Measurements from ENCODE around the gene CST4. TPM values are rescaled to one million over a fixed set of nuclear protein-coding genes. Genes with fewer than 3 reads are reported as not detected.

CST4 gene
- total and polyA plus RNA-seq, 2 experiments from 2014 or later, result not detected

DNA sequence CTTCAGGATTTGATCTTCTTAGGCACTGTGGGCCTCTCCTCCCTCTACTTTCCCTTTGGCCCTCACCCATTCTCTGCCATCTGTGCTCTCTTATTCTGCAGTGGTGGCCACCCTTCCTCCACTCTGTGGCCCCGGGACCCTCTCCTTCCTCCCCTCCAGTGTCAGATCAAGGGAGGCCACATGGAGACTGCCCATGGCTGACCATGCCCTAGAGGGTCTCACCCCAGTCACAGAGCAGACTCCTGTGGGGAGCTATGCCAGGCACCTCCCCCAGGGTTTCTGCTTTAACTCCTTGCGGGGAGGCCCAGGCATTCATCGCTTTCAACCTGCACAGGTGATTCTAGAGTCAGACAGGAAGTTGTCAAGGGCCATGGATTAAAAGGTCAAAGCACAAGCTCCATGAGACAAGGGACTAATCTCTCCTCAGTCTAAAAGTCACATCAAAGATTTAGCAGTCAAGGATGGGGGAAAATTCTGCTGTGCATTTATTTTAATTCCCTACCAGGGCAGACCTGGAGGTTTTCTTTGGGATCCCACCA, 35.4 kb downstream of the CST4 start:
- Histone ChIP-seq H2AFZ (no peak overlapping the region), H3F3A (replicated peaks; ENCODE audit: low read depth) (no peaks in the 10 kb centered on the region), H3K9me2 (ENCODE audit: insufficient read depth) (no peaks in the 10 kb centered on the region), H3K4me3 (no peak overlapping the region), H3K27ac (ENCODE audit: low read depth) (no peak overlapping the region), H3K36me3 (ENCODE audit: insufficient read depth) (no peaks in the 10 kb centered on the region), H4K20me1 (replicated peaks; ENCODE audit: insufficient read depth) (no peaks in the 10 kb centered on the region), H3K27me3 (ENCODE audit: insufficient read depth) (no peaks in the 10 kb centered on the region), H3K4me1 (ENCODE audit: insufficient read depth) (no peaks in the 10 kb centered on the region), H3K79me2 (replicated peaks; ENCODE audit: insufficient read depth) (no peaks in the 10 kb centered on the region), H3K4me2 (no peak overlapping the region)
- H3K27ac Mint-ChIP-seq, result no peak overlapping the region
- H3K4me1 Mint-ChIP-seq, result peaks cover 5% of the 10 kb centered on the region; the same call in 2 of the 3 replicates
- H3K4me3 Mint-ChIP-seq, result no peak overlapping the region
- TF ChIP-seq STAT1 (IDR thresholded peaks at IDR 0.05; ENCODE audit: unreplicated experiment), result no peak
- TF ChIP-seq JUNB (IDR thresholded peaks at IDR 0.05; ENCODE audit: unreplicated experiment), result no peak
- DNase-seq (ENCODE audit: low spot score) (no peak), ATAC-seq (no peak)
- H3K9me3 Mint-ChIP-seq, result no peaks in the 10 kb centered on the region; the same call in 2 of the 3 replicates
- no peaks in the 10 kb centered on the region for H3K36me3 Mint-ChIP-seq (ENCODE audit: low read depth)
- H3K27me3 Mint-ChIP-seq (ENCODE audit: insufficient read depth, low read depth, poor library complexity), result peaks cover 4% of the 10 kb centered on the region

DNA sequence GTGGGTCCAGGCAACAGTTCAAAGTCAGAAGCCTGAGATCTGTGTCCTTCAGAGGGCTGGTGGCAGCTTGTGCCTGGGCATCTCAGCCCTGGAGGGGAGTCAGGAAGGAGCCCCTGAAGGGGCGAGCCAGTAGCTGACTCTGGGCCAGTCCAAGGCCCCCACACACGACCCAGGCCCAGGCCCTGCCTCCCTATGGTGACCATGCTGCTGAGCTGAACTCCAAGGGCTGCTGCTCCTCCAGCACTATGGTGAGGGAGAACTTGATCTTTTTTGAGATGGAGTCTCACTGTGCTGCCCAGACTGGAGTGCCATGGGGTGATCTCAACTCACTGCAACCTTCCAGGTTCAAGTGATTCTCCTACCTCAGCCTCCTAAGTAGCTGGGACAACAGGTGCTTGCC, 35.9 kb downstream of the CST4 start:
- no peak overlapping the region for H3K4me3 ChIP-seq
- Mint-ChIP-seq H3K9me3 (no peaks in the 10 kb centered on the region; the same call in 2 of the 3 replicates), H3K4me3 (no peak overlapping the region), H3K4me1 (peaks cover 5% of the 10 kb centered on the region; the same call in 2 of the 3 replicates), H3K27me3 (ENCODE audit: insufficient read depth, low read depth, poor library complexity) (peaks cover 4% of the 10 kb centered on the region), H3K36me3 (ENCODE audit: low read depth) (no peaks in the 10 kb centered on the region), H3K27ac (no peak overlapping the region)
- H3K4me2 ChIP-seq, result no peak overlapping the region
- H3K27me3 ChIP-seq (ENCODE audit: insufficient read depth), result no peaks in the 10 kb centered on the region
- no peaks in the 10 kb centered on the region for H3K9me2 ChIP-seq (ENCODE audit: insufficient read depth)
- no peaks in the 10 kb centered on the region for H3K36me3 ChIP-seq (ENCODE audit: insufficient read depth)
- H3K79me2 ChIP-seq (replicated peaks; ENCODE audit: insufficient read depth), result no peaks in the 10 kb centered on the region
- ATAC-seq (no peak), DNase-seq (ENCODE audit: low spot score) (no peak)
- H4K20me1 ChIP-seq (replicated peaks; ENCODE audit: insufficient read depth), result no peaks in the 10 kb centered on the region
- no peaks in the 10 kb centered on the region for H3F3A ChIP-seq (replicated peaks; ENCODE audit: low read depth)
- no peak overlapping the region for H2AFZ ChIP-seq
- no peaks in the 10 kb centered on the region for H3K4me1 ChIP-seq (ENCODE audit: insufficient read depth)
- H3K27ac ChIP-seq (ENCODE audit: low read depth), result no peak overlapping the region
- TF ChIP-seq JUNB (IDR thresholded peaks at IDR 0.05; ENCODE audit: unreplicated experiment) (no peak), NANOG (IDR thresholded peaks at IDR 0.05; ENCODE audit: borderline replicate concordance) (no peak), EZH2phosphoT487 (IDR thresholded peaks at IDR 0.05; ENCODE audit: unreplicated experiment) (no peak), STAT1 (IDR thresholded peaks at IDR 0.05; ENCODE audit: unreplicated experiment) (no peak), CREB1 (CRISPR knock-in tag; IDR thresholded peaks at IDR 0.05; ENCODE audit: low read depth) (no peak), ZNF114 (CRISPR knock-in tag; IDR thresholded peaks at IDR 0.05) (no peak)
- TF ChIP-seq, protein P1, sequence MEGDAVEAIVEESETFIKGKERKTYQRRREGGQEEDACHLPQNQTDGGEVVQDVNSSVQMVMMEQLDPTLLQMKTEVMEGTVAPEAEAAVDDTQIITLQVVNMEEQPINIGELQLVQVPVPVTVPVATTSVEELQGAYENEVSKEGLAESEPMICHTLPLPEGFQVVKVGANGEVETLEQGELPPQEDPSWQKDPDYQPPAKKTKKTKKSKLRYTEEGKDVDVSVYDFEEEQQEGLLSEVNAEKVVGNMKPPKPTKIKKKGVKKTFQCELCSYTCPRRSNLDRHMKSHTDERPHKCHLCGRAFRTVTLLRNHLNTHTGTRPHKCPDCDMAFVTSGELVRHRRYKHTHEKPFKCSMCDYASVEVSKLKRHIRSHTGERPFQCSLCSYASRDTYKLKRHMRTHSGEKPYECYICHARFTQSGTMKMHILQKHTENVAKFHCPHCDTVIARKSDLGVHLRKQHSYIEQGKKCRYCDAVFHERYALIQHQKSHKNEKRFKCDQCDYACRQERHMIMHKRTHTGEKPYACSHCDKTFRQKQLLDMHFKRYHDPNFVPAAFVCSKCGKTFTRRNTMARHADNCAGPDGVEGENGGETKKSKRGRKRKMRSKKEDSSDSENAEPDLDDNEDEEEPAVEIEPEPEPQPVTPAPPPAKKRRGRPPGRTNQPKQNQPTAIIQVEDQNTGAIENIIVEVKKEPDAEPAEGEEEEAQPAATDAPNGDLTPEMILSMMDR (conservative IDR thresholded peaks at IDR 0.05; ENCODE audit: low read depth in 2 of 2), result no peak

DNA sequence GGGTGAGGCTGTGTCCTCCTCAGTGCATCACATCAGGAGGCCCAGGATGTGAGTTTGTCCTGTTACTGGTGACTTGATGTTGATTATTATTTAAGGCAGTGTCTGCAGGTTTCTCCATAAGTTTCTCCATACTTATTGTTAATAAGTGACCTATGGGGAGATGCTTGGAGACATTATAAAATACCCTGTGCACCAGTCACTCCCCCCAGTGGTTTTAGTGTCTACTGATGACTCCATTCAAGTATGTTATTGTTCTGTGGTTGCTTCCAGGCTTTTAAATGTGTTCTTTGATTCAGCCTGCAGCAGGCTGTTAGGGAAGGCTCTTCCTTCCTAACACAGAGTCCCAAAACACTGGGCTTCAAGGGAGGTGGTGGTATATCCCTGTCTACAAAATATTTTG, 36.5 kb downstream of the CST4 start:
- H4K20me1 ChIP-seq (replicated peaks; ENCODE audit: insufficient read depth), result no peaks in the 10 kb centered on the region
- DNase-seq (ENCODE audit: low spot score) (no peak), ATAC-seq (no peak)
- peaks cover 5% of the 10 kb centered on the region; the same call in 2 of the 3 replicates for H3K4me1 Mint-ChIP-seq
- no peak overlapping the region for H3K4me3 ChIP-seq
- H3K9me3 Mint-ChIP-seq, result no peaks in the 10 kb centered on the region; the same call in 2 of the 3 replicates
- H3K36me3 Mint-ChIP-seq (ENCODE audit: low read depth), result no peaks in the 10 kb centered on the region
- H2AFZ ChIP-seq, result no peak overlapping the region
- H3K36me3 ChIP-seq (ENCODE audit: insufficient read depth), result no peaks in the 10 kb centered on the region
- H3K79me2 ChIP-seq (replicated peaks; ENCODE audit: insufficient read depth), result no peaks in the 10 kb centered on the region
- no peak overlapping the region for H3K4me3 Mint-ChIP-seq
- H3K9me2 ChIP-seq (ENCODE audit: insufficient read depth), result no peaks in the 10 kb centered on the region
- no peaks in the 10 kb centered on the region for H3K27me3 ChIP-seq (ENCODE audit: insufficient read depth)
- no peak overlapping the region for H3K27ac Mint-ChIP-seq
- no peaks in the 10 kb centered on the region for H3F3A ChIP-seq (replicated peaks; ENCODE audit: low read depth)
- no peak overlapping the region for H3K27ac ChIP-seq (ENCODE audit: low read depth)
- H3K4me2 ChIP-seq, result no peak overlapping the region
- H3K4me1 ChIP-seq (ENCODE audit: insufficient read depth), result no peaks in the 10 kb centered on the region
- peaks cover 4% of the 10 kb centered on the region for H3K27me3 Mint-ChIP-seq (ENCODE audit: insufficient read depth, low read depth, poor library complexity)
- TF ChIP-seq, protein P2, sequence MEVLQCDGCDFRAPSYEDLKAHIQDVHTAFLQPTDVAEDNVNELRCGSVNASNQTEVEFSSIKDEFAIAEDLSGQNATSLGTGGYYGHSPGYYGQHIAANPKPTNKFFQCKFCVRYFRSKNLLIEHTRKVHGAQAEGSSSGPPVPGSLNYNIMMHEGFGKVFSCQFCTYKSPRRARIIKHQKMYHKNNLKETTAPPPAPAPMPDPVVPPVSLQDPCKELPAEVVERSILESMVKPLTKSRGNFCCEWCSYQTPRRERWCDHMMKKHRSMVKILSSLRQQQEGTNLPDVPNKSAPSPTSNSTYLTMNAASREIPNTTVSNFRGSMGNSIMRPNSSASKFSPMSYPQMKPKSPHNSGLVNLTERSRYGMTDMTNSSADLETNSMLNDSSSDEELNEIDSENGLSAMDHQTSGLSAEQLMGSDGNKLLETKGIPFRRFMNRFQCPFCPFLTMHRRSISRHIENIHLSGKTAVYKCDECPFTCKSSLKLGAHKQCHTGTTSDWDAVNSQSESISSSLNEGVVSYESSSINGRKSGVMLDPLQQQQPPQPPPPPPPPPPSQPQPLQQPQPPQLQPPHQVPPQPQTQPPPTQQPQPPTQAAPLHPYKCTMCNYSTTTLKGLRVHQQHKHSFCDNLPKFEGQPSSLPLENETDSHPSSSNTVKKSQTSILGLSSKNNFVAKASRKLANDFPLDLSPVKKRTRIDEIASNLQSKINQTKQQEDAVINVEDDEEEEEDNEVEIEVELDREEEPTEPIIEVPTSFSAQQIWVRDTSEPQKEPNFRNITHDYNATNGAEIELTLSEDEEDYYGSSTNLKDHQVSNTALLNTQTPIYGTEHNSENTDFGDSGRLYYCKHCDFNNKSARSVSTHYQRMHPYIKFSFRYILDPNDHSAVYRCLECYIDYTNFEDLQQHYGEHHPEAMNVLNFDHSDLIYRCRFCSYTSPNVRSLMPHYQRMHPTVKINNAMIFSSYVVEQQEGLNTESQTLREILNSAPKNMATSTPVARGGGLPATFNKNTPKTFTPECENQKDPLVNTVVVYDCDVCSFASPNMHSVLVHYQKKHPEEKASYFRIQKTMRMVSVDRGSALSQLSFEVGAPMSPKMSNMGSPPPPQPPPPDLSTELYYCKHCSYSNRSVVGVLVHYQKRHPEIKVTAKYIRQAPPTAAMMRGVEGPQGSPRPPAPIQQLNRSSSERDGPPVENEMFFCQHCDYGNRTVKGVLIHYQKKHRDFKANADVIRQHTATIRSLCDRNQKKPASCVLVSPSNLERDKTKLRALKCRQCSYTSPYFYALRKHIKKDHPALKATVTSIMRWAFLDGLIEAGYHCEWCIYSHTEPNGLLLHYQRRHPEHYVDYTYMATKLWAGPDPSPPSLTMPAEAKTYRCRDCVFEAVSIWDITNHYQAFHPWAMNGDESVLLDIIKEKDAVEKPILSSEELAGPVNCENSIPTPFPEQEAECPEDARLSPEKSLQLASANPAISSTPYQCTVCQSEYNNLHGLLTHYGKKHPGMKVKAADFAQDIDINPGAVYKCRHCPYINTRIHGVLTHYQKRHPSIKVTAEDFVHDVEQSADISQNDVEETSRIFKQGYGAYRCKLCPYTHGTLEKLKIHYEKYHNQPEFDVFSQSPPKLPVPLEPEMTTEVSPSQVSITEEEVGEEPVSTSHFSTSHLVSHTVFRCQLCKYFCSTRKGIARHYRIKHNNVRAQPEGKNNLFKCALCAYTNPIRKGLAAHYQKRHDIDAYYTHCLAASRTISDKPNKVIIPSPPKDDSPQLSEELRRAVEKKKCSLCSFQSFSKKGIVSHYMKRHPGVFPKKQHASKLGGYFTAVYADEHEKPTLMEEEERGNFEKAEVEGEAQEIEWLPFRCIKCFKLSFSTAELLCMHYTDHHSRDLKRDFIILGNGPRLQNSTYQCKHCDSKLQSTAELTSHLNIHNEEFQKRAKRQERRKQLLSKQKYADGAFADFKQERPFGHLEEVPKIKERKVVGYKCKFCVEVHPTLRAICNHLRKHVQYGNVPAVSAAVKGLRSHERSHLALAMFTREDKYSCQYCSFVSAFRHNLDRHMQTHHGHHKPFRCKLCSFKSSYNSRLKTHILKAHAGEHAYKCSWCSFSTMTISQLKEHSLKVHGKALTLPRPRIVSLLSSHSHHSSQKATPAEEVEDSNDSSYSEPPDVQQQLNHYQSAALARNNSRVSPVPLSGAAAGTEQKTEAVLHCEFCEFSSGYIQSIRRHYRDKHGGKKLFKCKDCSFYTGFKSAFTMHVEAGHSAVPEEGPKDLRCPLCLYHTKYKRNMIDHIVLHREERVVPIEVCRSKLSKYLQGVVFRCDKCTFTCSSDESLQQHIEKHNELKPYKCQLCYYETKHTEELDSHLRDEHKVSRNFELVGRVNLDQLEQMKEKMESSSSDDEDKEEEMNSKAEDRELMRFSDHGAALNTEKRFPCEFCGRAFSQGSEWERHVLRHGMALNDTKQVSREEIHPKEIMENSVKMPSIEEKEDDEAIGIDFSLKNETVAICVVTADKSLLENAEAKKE (CRISPR knock-in tag; IDR thresholded peaks at IDR 0.05), result no peak
- no peak for TF ChIP-seq JUNB (IDR thresholded peaks at IDR 0.05; ENCODE audit: unreplicated experiment)
- TF ChIP-seq POLR2AphosphoS5 (IDR thresholded peaks at IDR 0.05; ENCODE audit: low read depth), result no peak

All from GM23338 (cell line).